HepG2 (cell line): ENCODE measurements around the gene C16orf87. TPM values are rescaled to one million over a fixed set of nuclear protein-coding genes. Genes with fewer than 3 reads are reported as not detected.

ENCODE experiments used
- ATAD3A ChIP-seq: sonication (generic); formaldehyde crosslinking; IDR thresholded peaks from 2 replicates; pipeline ENCODE4 v1.4.0; 2020; ENCODE audit warnings: missing genetic modification reagents
- ATF2 ChIP-seq: sonication (generic); formaldehyde crosslinking; IDR thresholded peaks from 2 replicates; pipeline ENCODE4 v1.4.0; 2020; ENCODE audit warnings: missing genetic modification reagents
- BCL6 ChIP-seq: IDR thresholded peaks from 2 replicates; pipeline ENCODE4 v1.6.1; 2016; ENCODE audit warnings: missing genetic modification reagents, missing compliant biosample characterization
- CEBPG ChIP-seq: IDR thresholded peaks from 2 replicates; pipeline ENCODE4 v1.6.1; 2016
- EZH2 ChIP-seq: conservative IDR thresholded peaks from 2 replicates; pipeline ENCODE4 v1.6.1; 2012; ENCODE audit warnings: mild to moderate bottlenecking, low read depth, low read length, moderate library complexity
- FOXA3 ChIP-seq: IDR thresholded peaks from 2 replicates; pipeline ENCODE4 v1.6.1; 2016; ENCODE audit warnings: missing genetic modification reagents, missing compliant biosample characterization
- KDM5B ChIP-seq: sonication (generic); formaldehyde crosslinking; IDR thresholded peaks from 2 replicates; pipeline ENCODE4 v1.4.0; 2020; ENCODE audit warnings: missing genetic modification reagents, mild to moderate bottlenecking, borderline replicate concordance
- MIER3 ChIP-seq: IDR thresholded peaks from 2 replicates; pipeline ENCODE4 v1.6.1; 2016; ENCODE audit warnings: missing compliant biosample characterization, borderline replicate concordance
- RERE ChIP-seq: IDR thresholded peaks from 2 replicates; pipeline ENCODE4 v1.6.1; 2016; ENCODE audit warnings: low read depth, missing genetic modification reagents, missing compliant biosample characterization
- SIN3A ChIP-seq: IDR thresholded peaks from 2 replicates; pipeline ENCODE4 v1.6.1; 2011; ENCODE audit warnings: low read depth, mild to moderate bottlenecking, control low read depth, low read length, borderline replicate concordance
- SP5 ChIP-seq: IDR thresholded peaks from 2 replicates; pipeline ENCODE4 v1.6.1; 2016; ENCODE audit warnings: low read depth, borderline replicate concordance
- SPEN ChIP-seq: sonication (generic); formaldehyde crosslinking; IDR thresholded peaks from 2 replicates; pipeline ENCODE4 v1.5.1; 2020; ENCODE audit warnings: low read depth, mild to moderate bottlenecking, missing genetic modification reagents
- STAT6 ChIP-seq: sonication (generic); formaldehyde crosslinking; IDR thresholded peaks from 2 replicates; pipeline ENCODE4 v1.4.0; 2020; ENCODE audit warnings: missing genetic modification reagents, mild to moderate bottlenecking, borderline replicate concordance
- ZBTB20 ChIP-seq: sonication (generic); formaldehyde crosslinking; IDR thresholded peaks from 2 replicates; pipeline ENCODE4 v1.8.1; 2023; ENCODE audit warnings: missing genetic modification reagents, low read depth, mild to moderate bottlenecking, borderline replicate concordance
- ZNF276 ChIP-seq: sonication (generic); formaldehyde crosslinking; IDR thresholded peaks from 2 replicates; pipeline ENCODE4 v1.4.0; 2020; ENCODE audit warnings: mild to moderate bottlenecking, low read depth, missing genetic modification reagents
- ZNF280B ChIP-seq: sonication (generic); formaldehyde crosslinking; IDR thresholded peaks from 2 replicates; pipeline ENCODE4 v1.5.0; 2020; ENCODE audit warnings: missing genetic modification reagents, mild to moderate bottlenecking, borderline replicate concordance
- ZNF543 ChIP-seq: sonication (generic); formaldehyde crosslinking; IDR thresholded peaks from 2 replicates; pipeline ENCODE4 v1.4.0; 2020; ENCODE audit warnings: mild to moderate bottlenecking, missing genetic modification reagents
- ZNF552 ChIP-seq: sonication (generic); formaldehyde crosslinking; IDR thresholded peaks from 2 replicates; pipeline ENCODE4 v1.9.0; 2022; ENCODE audit warnings: missing genetic modification reagents, mild to moderate bottlenecking, borderline replicate concordance
- polyA plus RNA-seq, 8 experiments: library from polyadenylated mRNA; depleted of rRNA in 3 of 8; stranded (reverse) in 7 of 8; unstranded in 1 of 8; fragments of >200 nt; fragmentation: Illumina TruSeq in 4 of 8; extraction: Trizol in 4 of 8; gene quantifications; 2 replicates each; pipeline versions ENCODE4 v1.2.1 to v1.2.3, GENCODE V29; 2011 to 2016; ENCODE audit warnings: low read depth in 4 of 8, missing spikeins in 1 of 8, mixed read lengths in 1 of 8; ENCODE audit not compliant: insufficient read depth in 1 of 8
- total RNA-seq, 5 experiments: library from RNA; depleted of rRNA; stranded (reverse); fragments of >200 nt; fragmentation: Illumina TruSeq; extraction: Trizol; gene quantifications; 2 replicates each; pipeline ENCODE4 v1.2.3, GENCODE V29; 2016; ENCODE audit warnings: low read depth in 1 of 5

C16orf87 gene
- total and polyA plus RNA-seq, 2 of the 13 experiments (the other 11 are each of a cell fraction or from before 2014, with no cell fraction given): 8.6 to 19.5 TPM

GRCh38 chr16:46866286-46866685 is 35.3 kb upstream of the C16orf87 start (continued):
- no peak for TF ChIP-seq EZH2
- TF ChIP-seq ATAD3A (CRISPR knock-in tag): no peak
- TF ChIP-seq STAT6 (CRISPR knock-in tag): no peak
- no peak for TF ChIP-seq SP5 (CRISPR knock-in tag)
- TF ChIP-seq ZNF543 (CRISPR knock-in tag): no peak
- no peak for TF ChIP-seq KDM5B (CRISPR knock-in tag)
- TF ChIP-seq ZNF280B (CRISPR knock-in tag): no peak
- no peak for TF ChIP-seq SIN3A
- peak; percentile 96 for TF ChIP-seq CEBPG (CRISPR knock-in tag)
- peak; percentile 34; the same call in 1 of the 2 replicates for TF ChIP-seq MIER3
- peak; percentile 15; the same call in 1 of the 2 replicates for TF ChIP-seq ATF2
- TF ChIP-seq ZBTB20: no peak
- TF ChIP-seq ZNF276 (CRISPR knock-in tag): no peak
- no peak for TF ChIP-seq RERE (CRISPR knock-in tag)
- peak; percentile 77 for TF ChIP-seq BCL6 (CRISPR knock-in tag)
- peak; percentile 78; the same call in 1 of the 2 replicates for TF ChIP-seq FOXA3
- TF ChIP-seq SPEN: no peak
- no peak for TF ChIP-seq ZNF552 (CRISPR knock-in tag)
